Lung (tissue), 16 donors: ENCODE results near the gene POLR2F. TPM values are rescaled to one million over a fixed set of nuclear protein-coding genes. Genes with fewer than 3 reads are reported as not detected.

Experiments used
- ATAC-seq: fragments of 200-7000 bp; cut with Tn5 transposase; one replicate; pipeline ENCODE4 v1.9.1; 2020; ENCODE audit warnings: moderate number of reproducible peaks; ENCODE audit not compliant: insufficient read depth, low FRiP score
- DNase-seq, 3 donors: peaks; one replicate each; pipeline ENCODE4 v3.0.0-alpha.2; 2013 to 2017
- H3K27ac ChIP-seq, 2 donors: one replicate each; pipeline ENCODE4 v1.5.1; 2013; ENCODE audit warnings: mild to moderate bottlenecking in 2 of 2, moderate library complexity in 2 of 2, control low read depth in 1 of 2, inconsistent platforms in 1 of 2, low read depth in 1 of 2, low read length in 1 of 2
- H3K27me3 ChIP-seq, 3 donors: one replicate each; pipeline ENCODE4 v1.5.1; 2013; ENCODE audit warnings: low read length in 2 of 3; ENCODE audit not compliant: control insufficient read depth in 3 of 3, insufficient read depth in 3 of 3
- H3K36me3 ChIP-seq, 4 donors: one replicate each; pipeline ENCODE4 v1.5.1; 2013; ENCODE audit warnings: low read length in 4 of 4, mild to moderate bottlenecking in 1 of 4, moderate library complexity in 1 of 4; ENCODE audit not compliant: control insufficient read depth in 4 of 4, insufficient read depth in 4 of 4
- H3K4me1 ChIP-seq, 5 donors: one replicate each; pipeline ENCODE4 v1.5.1; 2013; ENCODE audit warnings: low read length in 5 of 5, mild to moderate bottlenecking in 2 of 5, moderate library complexity in 1 of 5; ENCODE audit not compliant: control insufficient read depth in 5 of 5, insufficient read depth in 5 of 5
- H3K4me3 ChIP-seq: one replicate; pipeline ENCODE4 v1.5.1; 2013; ENCODE audit warnings: mild to moderate bottlenecking, control low read depth, moderate library complexity
- H3K9ac ChIP-seq, 2 donors: one replicate each; pipeline ENCODE4 v1.5.1; 2013; ENCODE audit warnings: low read length in 2 of 2, control low read depth in 1 of 2; ENCODE audit not compliant: insufficient read depth in 1 of 2
- H3K9me3 ChIP-seq, 4 donors: one replicate each; pipeline ENCODE4 v1.5.1; 2013; ENCODE audit warnings: low read length in 3 of 4, mild to moderate bottlenecking in 1 of 4, moderate library complexity in 1 of 4; ENCODE audit not compliant: control insufficient read depth in 4 of 4, insufficient read depth in 3 of 4
- WGBS, 2 donors: extraction: QIAGEN DNeasy Blood & Tissue Kit; methylation state at CpG; one replicate each; pipeline ENCODE4 v1.1.7; 2013; 5-methylcytosine and 5-hydroxymethylcytosine counted together
- long read RNA-seq, 5 donors: transcript quantifications; one replicate each; lab custom pipeline, GENCODE V29; 2026
- polyA plus RNA-seq, 2 donors: library from polyadenylated mRNA; stranded (reverse); fragments of 200-250 nt; gene quantifications; one replicate each; pipeline ENCODE4 v1.2.1, GENCODE V29; 2013
- total RNA-seq, 2 donors: library from RNA; depleted of rRNA in 1 of 2; stranded (reverse); fragments of >200 nt in 1 of 2; gene quantifications; one replicate each; pipeline ENCODE4 v1.2.1, GENCODE V29; 2014 to 2021
- TF ChIP-seq, protein P1 (sequence below): IDR thresholded peaks from 2 replicates; pipeline ENCODE4 v1.5.1; 2012; ENCODE audit warnings: mild to moderate bottlenecking; ENCODE audit errors: control extremely low read depth, extremely low read depth
- donor health status: control.
- donor health status: control.
- donor health status: Bipolar disorder and iron deficiency.
- donor health status: healthy.
- donor health status: DM: yes; HTN: yes; CAD: no.

Gene POLR2F
- total RNA-seq (10 to 100 TPM; 36.8 to 62.3 TPM), polyA plus RNA-seq (100 to 1,000 TPM in 1 of 2 donors, 10 to 100 TPM in 1; 96.9 to 161 TPM)
- long read RNA-seq, donor 1, transcript POLR2F-205 (5 exons, 2,106 nt): major isoform, 41 of 62 reads
- long read RNA-seq, donor 1, partial matches to known transcripts: 9 of 62 reads
- long read RNA-seq, donor 1, other reads (novel, unspliced or antisense): 6 of 62 reads
- long read RNA-seq, donor 2, transcript POLR2F-205 (5 exons, 2,106 nt): major isoform, 25 of 28 reads
- long read RNA-seq, donor 2, partial matches to known transcripts: 0 of 28 reads
- long read RNA-seq, donor 2, other reads (novel, unspliced or antisense): 0 of 28 reads
- long read RNA-seq, donor 3, transcript POLR2F-205 (5 exons, 2,106 nt): major isoform, 23 of 30 reads
- long read RNA-seq, donor 3, partial matches to known transcripts: 6 of 30 reads
- long read RNA-seq, donor 3, other reads (novel, unspliced or antisense): 0 of 30 reads
- long read RNA-seq, donor 4, transcript POLR2F-205 (5 exons, 2,106 nt): major isoform, 34 of 38 reads
- long read RNA-seq, donor 4, partial matches to known transcripts: 0 of 38 reads
- long read RNA-seq, donor 4, other reads (novel, unspliced or antisense): 0 of 38 reads
- long read RNA-seq, donor 5, transcript POLR2F-205 (5 exons, 2,106 nt): major isoform, 76 of 94 reads
- long read RNA-seq, donor 5, partial matches to known transcripts: 6 of 94 reads
- long read RNA-seq, donor 5, other reads (novel, unspliced or antisense): 6 of 94 reads

- ATAC-seq (peak; percentile 93), DNase-seq (peak; percentile 96 to 98 (median 98))
- WGBS, 2 donors: 0% methylated on average over 52 of the region's 52 CpGs
- peak within 1 kb of the TSS; percentile 76 for H3K4me3 ChIP-seq
- H3K27me3 ChIP-seq: peaks cover 0 to 2% (median 0%) of the 10 kb centered on the region in 3 donors
- TF ChIP-seq, protein P1, sequence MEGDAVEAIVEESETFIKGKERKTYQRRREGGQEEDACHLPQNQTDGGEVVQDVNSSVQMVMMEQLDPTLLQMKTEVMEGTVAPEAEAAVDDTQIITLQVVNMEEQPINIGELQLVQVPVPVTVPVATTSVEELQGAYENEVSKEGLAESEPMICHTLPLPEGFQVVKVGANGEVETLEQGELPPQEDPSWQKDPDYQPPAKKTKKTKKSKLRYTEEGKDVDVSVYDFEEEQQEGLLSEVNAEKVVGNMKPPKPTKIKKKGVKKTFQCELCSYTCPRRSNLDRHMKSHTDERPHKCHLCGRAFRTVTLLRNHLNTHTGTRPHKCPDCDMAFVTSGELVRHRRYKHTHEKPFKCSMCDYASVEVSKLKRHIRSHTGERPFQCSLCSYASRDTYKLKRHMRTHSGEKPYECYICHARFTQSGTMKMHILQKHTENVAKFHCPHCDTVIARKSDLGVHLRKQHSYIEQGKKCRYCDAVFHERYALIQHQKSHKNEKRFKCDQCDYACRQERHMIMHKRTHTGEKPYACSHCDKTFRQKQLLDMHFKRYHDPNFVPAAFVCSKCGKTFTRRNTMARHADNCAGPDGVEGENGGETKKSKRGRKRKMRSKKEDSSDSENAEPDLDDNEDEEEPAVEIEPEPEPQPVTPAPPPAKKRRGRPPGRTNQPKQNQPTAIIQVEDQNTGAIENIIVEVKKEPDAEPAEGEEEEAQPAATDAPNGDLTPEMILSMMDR: no peak
- peak within 1 kb of the TSS; percentile 67 to 80 for H3K27ac ChIP-seq
- no peaks in the 10 kb centered on the region for H3K9me3 ChIP-seq
- peaks cover 0 to 19% (median 4%) of the 10 kb centered on the region in 5 donors for H3K4me1 ChIP-seq
- peaks cover 8 to 17% (median 17%) of the 10 kb centered on the region in 4 donors for H3K36me3 ChIP-seq
- H3K9ac ChIP-seq: peak within 1 kb of the TSS; percentile 75 to 81
Measured at GRCh38 chr22:37953437-37954179, at the start of gene POLR2F, which contains the start of gene C22orf23. TSS of gene POLR2F (plus strand) at chr22:37953699. CDS start at chr22:37953788, 89 bp downstream. TSS of gene C22orf23 (minus strand) at chr22:37953601. CDS start at chr22:37953149, 452 bp downstream.

DNA sequence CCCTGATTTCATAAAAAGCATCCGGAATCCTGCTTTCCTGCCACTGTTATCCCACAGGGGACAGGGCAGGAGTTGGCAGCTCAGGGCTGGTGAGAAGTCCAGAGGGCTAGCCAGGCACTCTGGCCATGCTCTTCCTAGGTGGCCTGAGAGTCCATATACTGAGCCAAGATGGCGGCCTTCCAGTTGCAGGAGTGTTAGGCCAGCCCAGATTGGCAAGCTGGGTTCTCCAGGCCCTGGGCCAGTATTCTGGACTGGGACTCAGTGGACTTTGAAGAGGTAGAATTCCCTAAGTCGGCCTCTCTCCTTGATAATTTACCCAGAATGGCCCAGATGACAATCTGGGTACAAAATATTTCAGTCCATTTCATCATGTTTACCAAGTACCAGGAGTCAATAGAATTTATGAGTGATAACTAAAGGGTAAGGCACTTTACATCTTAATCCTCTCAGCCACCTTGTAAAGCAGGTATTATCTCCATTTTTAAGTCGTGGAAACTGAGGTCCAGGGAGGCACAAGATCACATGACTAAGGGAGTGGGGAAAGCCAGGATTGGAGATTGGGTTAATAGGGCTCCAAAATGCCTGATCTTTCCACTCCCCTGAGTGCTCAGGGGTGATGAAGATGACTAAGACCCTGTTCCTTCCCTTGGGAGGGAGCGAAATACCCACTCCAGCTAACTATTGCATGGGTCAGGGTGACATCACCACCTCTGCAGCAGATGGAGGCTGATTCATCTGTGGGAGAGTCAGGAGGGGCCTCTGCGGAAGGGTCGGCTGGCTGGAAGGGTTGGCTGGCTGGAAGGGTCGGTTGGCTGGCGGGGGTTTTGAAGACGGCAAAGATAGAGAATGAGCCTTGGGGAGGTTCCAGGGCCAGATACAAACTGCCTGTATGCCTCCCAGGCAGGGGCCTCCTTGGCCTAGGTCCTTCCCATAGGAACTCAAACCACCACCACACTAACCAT lies 48.6 kb upstream of the POLR2F start:
- H3K4me1 ChIP-seq: peaks cover 0 to 19% (median 8%) of the 10 kb centered on the region in 5 donors
- DNase-seq (peak in 1 of 3 donors; percentile 28), ATAC-seq (peak; percentile 58)
- no peak overlapping the region for H3K9ac ChIP-seq
- H3K4me3 ChIP-seq: no peak overlapping the region
- H3K27ac ChIP-seq: peak overlapping the region; percentile 54 to 84
- no peaks in the 10 kb centered on the region for H3K9me3 ChIP-seq
- 63 to 75% methylated on average over 10 of the region's 10 CpGs for WGBS, 2 donors
- H3K36me3 ChIP-seq: no peaks in the 10 kb centered on the region
- TF ChIP-seq, protein P1: no peak
- H3K27me3 ChIP-seq: peaks cover 0 to 3% (median 0%) of the 10 kb centered on the region in 3 donors
